Keratinocyte (primary cell): ENCODE results near the gene NUP54.

ENCODE experiments used
- CTCF ChIP-seq, 3 experiments: IDR thresholded peaks in 1 of 3; conservative IDR thresholded peaks in 1 of 3; optimal IDR thresholded peaks in 1 of 3; 2 replicates in 2 of 3; 3 replicates in 1 of 3; pipeline versions ENCODE3 to v1.5.1; 2011; ENCODE audit warnings: low read length in 3 of 3, mild to moderate bottlenecking in 3 of 3, moderate library complexity in 2 of 3, control low read depth in 1 of 3, inconsistent platforms in 1 of 3; ENCODE audit not compliant: insufficient read depth in 2 of 3; ENCODE audit errors: extremely low read depth in 1 of 3
- EZH2 ChIP-seq: IDR thresholded peaks from one replicate; pipeline ENCODE4 v1.6.1; 2012; ENCODE audit warnings: inconsistent platforms, mild to moderate bottlenecking, low read length, moderate library complexity

- TF ChIP-seq CTCF (optimal IDR thresholded peaks at IDR 0.05 in 1 of 3, IDR thresholded peaks at IDR 0.05 in 1 of 3, conservative IDR thresholded peaks at IDR 0.05 in 1 of 3; ENCODE audit: extremely low read depth in 1 of 3, insufficient read depth in 2 of 3, low read length in 3 of 3): no peak
- no peak for TF ChIP-seq EZH2
Observed at GRCh38 chr4:76125816-76126215, 22.4 kb downstream of the NUP54 start.
